Central memory CD4-positive, alpha-beta T cell (primary cell): ENCODE measurements around the gene PAM16.

Experiments used
- DNase-seq: peaks from one replicate; pipeline ENCODE4 v3.0.0; 2022

Gene PAM16

GRCh38 chr16:4293822-4294457 is 57.2 kb downstream of the PAM16 start:
- DNase-seq = no peak

- DNase-seq = no peak
Measured at GRCh38 chr16:4293181-4293716, 57.9 kb downstream of the PAM16 start.

- no peak for DNase-seq
Measured at GRCh38 chr16:4291699-4292098, 59.4 kb downstream of the PAM16 start.
